Measurements from ENCODE around the gene YTHDF1. TPM values are rescaled to one million over a fixed set of nuclear protein-coding genes. Genes with fewer than 3 reads are reported as not detected.
A peak's percentile ranks its signal among the peaks of the same experiment; 100 is the strongest.

The YTHDF1 gene
- total RNA-seq, 1 experiment from 2014 or later: 35.1 TPM

GRCh38 chr20:63248835-63249591 lies 33.1 kb upstream of the YTHDF1 start:
- no peak for DNase-seq (ENCODE audit: low read depth)

GRCh38 chr20:63247671-63248228 lies 31.8 kb upstream of the YTHDF1 start:
- no peak for DNase-seq (ENCODE audit: low read depth)

- DNase-seq (ENCODE audit: low read depth): no peak
Observed at GRCh38 chr20:63246490-63247288, 30.8 kb upstream of the YTHDF1 start.

- DNase-seq (ENCODE audit: low read depth): no peak
Observed at GRCh38 chr20:63244468-63244867, 28.5 kb upstream of the YTHDF1 start.

GRCh38 chr20:63243604-63244247 lies 27.8 kb upstream of the YTHDF1 start:
- DNase-seq (ENCODE audit: low read depth): no peak

- DNase-seq (ENCODE audit: low read depth): no peak
Observed at GRCh38 chr20:63242736-63243135, 26.8 kb upstream of the YTHDF1 start.

- no peak for DNase-seq (ENCODE audit: low read depth)
Observed at GRCh38 chr20:63241272-63241671, 25.3 kb upstream of the YTHDF1 start.

- DNase-seq (ENCODE audit: low read depth): no peak
Observed at GRCh38 chr20:63240004-63240403, 24.1 kb upstream of the YTHDF1 start.

GRCh38 chr20:63239431-63239830 lies 23.5 kb upstream of the YTHDF1 start:
- no peak for DNase-seq (ENCODE audit: low read depth)

GRCh38 chr20:63238514-63239125 lies 22.7 kb upstream of the YTHDF1 start:
- DNase-seq (ENCODE audit: low read depth): no peak

- no peak for DNase-seq (ENCODE audit: low read depth)
Observed at GRCh38 chr20:63238031-63238430, 22.1 kb upstream of the YTHDF1 start.

- no peak for DNase-seq (ENCODE audit: low read depth)
Observed at GRCh38 chr20:63236116-63236837, 20.3 kb upstream of the YTHDF1 start.

- no peak for DNase-seq (ENCODE audit: low read depth)
Observed at GRCh38 chr20:63235399-63235983, 19.6 kb upstream of the YTHDF1 start, which contains the start of gene BIRC7. TSS of gene BIRC7 (plus strand) at chr20:63235905. CDS start at chr20:63236097, 192 bp downstream.

GRCh38 chr20:63234693-63235398 lies 18.9 kb upstream of the YTHDF1 start:
- DNase-seq (ENCODE audit: low read depth): no peak

GRCh38 chr20:63233924-63234323 lies 18.0 kb upstream of the YTHDF1 start:
- no peak for DNase-seq (ENCODE audit: low read depth)

- no peak for DNase-seq (ENCODE audit: low read depth)
Observed at GRCh38 chr20:63233061-63233344, 17.1 kb upstream of the YTHDF1 start.

GRCh38 chr20:63232235-63233060 lies 16.5 kb upstream of the YTHDF1 start:
- peak; percentile 95 for DNase-seq (ENCODE audit: low read depth)

- no peak for DNase-seq (ENCODE audit: low read depth)
Observed at GRCh38 chr20:63230800-63231268, 14.9 kb upstream of the YTHDF1 start.

- DNase-seq (ENCODE audit: low read depth): no peak
Observed at GRCh38 chr20:63228806-63229205, 12.9 kb upstream of the YTHDF1 start.
